Ovary (tissue), 9 donors: ENCODE data around the gene GRK1. TPM values are rescaled to one million over a fixed set of nuclear protein-coding genes. Genes with fewer than 3 reads are reported as not detected.

ENCODE experiments used
- DNase-seq, 5 donors: peaks; one replicate each; pipeline ENCODE4 v3.0.0-alpha.2; 2019 to 2020
- H3K27ac ChIP-seq, 2 donors: fragments of 200-600 bp; one replicate each; pipeline versions ENCODE4 v1.5.1 to v1.8.0; 2019 to 2022
- H3K27me3 ChIP-seq: fragments of 200-600 bp; one replicate; pipeline ENCODE4 v1.8.0; 2022
- H3K36me3 ChIP-seq: fragments of 200-600 bp; sonication (generic); one replicate; pipeline ENCODE4 v1.5.1; 2019
- H3K4me1 ChIP-seq: one replicate; pipeline ENCODE4 v1.8.1; 2013; ENCODE audit warnings: mild to moderate bottlenecking, moderate library complexity; ENCODE audit not compliant: insufficient read depth
- H3K4me3 ChIP-seq: fragments of 200-600 bp; sonication (generic); one replicate; pipeline ENCODE4 v1.5.1; 2017
- H3K9me3 ChIP-seq, 2 donors: fragments of 200-600 bp in 1 of 2; sonication (generic) in 1 of 2; one replicate each; pipeline versions ENCODE4 v1.5.1 to v1.8.1; 2013 to 2019; ENCODE audit warnings: mild to moderate bottlenecking in 1 of 2, moderate library complexity in 1 of 2
- EP300 ChIP-seq: sonication (generic); formaldehyde crosslinking; IDR thresholded peaks from one replicate; pipeline ENCODE4 v1.6.1; 2017; ENCODE audit warnings: antibody characterized with exemption
- POLR2A ChIP-seq: fragments of 450-650 bp; IDR thresholded peaks from one replicate; pipeline ENCODE4 v1.6.1; 2017; ENCODE audit warnings: antibody characterized with exemption, mild to moderate bottlenecking, moderate library complexity
- WGBS, 3 donors: extraction: QIAGEN DNeasy Blood & Tissue Kit in 1 of 3; methylation state at CpG; one replicate each; pipeline versions ENCODE4 v1.1.5 to v1.1.7; 2013 to 2017; 5-methylcytosine and 5-hydroxymethylcytosine counted together
- intact Hi-C, 4 donors: fragments of 100-400 bp; cut with DNase I; formaldehyde crosslinking; loops; one replicate each; pipeline versions ENCODE4 v1.11.0 to v1.15.1; 2022 to 2023
- polyA plus RNA-seq, 2 donors: library from polyadenylated mRNA; stranded (reverse); fragments of 200-250 nt in 1 of 2; fragments of 350-450 nt in 1 of 2; fragmentation: Illumina TruSeq in 1 of 2; extraction: RNeasy Lipid Tissue Mini Kit (QIAGEN cat#74804) in 1 of 2; gene quantifications; one replicate each; pipeline ENCODE4 v1.2.3, GENCODE V29; 2013 to 2014
- total RNA-seq, 7 donors: library from RNA; depleted of rRNA in 2 of 7; stranded (reverse); fragments of >200 nt in 2 of 7; fragmentation: NEBNext Ultra II Directional in 3 of 7; extraction: Animal tissue kit (Norgen Biotek cat#: 25700) in 3 of 7; gene quantifications; one replicate each; pipeline versions ENCODE4 v1.1.0 to v1.2.4, GENCODE V29; 2016 to 2023
- TF ChIP-seq, protein P1 (sequence below), 3 donors: fragments of 450-650 bp in 2 of 3; fragments of 200-600 bp in 1 of 3; IDR thresholded peaks; one replicate each; pipeline versions ENCODE4 v1.5.1 to v1.8.0; 2016 to 2022; ENCODE audit warnings: antibody characterized with exemption in 3 of 3, mild to moderate bottlenecking in 1 of 3
- donor health status: DM: no; HTN: no; CAD: no; lungs with moderate emphysema.
- donor health status: DM: no; HTN: no; CAD: no.
- donor health status: Bipolar disorder and iron deficiency.
- donor health status: DM: yes; HTN: yes; CAD: no.
- donor health status: DM: no; HTN: no; CAD: no.
- donor health status: DM: yes; HTN: yes; CAD: no.

GRK1 gene
- total and polyA plus RNA-seq, 9 donors = 0.02 to 0.10 (median 0.07) TPM; not detected in 6

DNA sequence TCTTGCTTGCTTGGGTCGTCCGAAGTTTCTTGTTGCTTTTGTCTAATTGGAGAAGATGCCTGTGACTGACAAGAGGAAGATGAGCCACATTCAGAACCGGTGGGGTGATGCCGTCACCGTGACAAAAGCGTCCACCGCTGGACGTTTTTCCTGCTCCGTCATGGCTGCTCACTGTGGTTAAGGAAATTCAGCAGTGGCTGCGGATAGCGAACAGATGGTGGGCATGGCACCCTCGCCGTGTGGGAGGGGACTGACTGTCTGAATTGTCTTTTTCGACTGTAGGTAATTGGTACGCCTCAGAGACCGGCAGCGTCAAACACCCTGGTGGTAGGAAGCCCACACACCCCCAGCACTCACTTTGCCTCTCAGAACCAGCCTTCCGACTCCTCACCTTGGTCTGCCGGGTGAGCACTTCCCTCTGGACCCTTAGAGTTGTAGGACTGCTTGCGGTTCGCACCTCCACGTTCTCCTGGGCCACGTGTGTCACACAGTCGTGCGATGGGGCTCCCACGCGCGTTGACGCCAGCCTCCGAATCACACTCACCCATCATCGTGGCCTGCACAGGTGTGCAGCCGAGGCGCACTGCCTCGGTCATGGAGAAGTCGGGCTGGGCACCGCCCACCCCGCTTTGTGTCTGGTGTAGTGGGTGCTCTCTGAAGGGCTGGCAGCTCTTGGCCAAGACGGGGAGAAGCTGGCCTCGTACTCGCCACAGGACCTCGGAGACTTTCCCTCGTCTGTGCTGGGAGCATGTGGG is 35.5 kb upstream of the GRK1 start:
- H3K27ac ChIP-seq = no peak overlapping the region
- H3K4me3 ChIP-seq = no peak overlapping the region
- no peaks in the 10 kb centered on the region for H3K27me3 ChIP-seq
- H3K9me3 ChIP-seq = no peaks in the 10 kb centered on the region
- DNase-seq = peak in 1 of 5 donors; percentile 21
- TF ChIP-seq EP300 = no peak
- no peak for TF ChIP-seq POLR2A
- TF ChIP-seq, protein P1, sequence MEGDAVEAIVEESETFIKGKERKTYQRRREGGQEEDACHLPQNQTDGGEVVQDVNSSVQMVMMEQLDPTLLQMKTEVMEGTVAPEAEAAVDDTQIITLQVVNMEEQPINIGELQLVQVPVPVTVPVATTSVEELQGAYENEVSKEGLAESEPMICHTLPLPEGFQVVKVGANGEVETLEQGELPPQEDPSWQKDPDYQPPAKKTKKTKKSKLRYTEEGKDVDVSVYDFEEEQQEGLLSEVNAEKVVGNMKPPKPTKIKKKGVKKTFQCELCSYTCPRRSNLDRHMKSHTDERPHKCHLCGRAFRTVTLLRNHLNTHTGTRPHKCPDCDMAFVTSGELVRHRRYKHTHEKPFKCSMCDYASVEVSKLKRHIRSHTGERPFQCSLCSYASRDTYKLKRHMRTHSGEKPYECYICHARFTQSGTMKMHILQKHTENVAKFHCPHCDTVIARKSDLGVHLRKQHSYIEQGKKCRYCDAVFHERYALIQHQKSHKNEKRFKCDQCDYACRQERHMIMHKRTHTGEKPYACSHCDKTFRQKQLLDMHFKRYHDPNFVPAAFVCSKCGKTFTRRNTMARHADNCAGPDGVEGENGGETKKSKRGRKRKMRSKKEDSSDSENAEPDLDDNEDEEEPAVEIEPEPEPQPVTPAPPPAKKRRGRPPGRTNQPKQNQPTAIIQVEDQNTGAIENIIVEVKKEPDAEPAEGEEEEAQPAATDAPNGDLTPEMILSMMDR (IDR thresholded peaks at IDR 0.05) = no peak
- intact Hi-C loops = no loop called here
- 92 to 94% (median 93%) methylated on average over 42 of the region's 42 CpGs for WGBS, 3 donors
- no peaks in the 10 kb centered on the region for H3K36me3 ChIP-seq
- no peaks in the 10 kb centered on the region for H3K4me1 ChIP-seq

DNA sequence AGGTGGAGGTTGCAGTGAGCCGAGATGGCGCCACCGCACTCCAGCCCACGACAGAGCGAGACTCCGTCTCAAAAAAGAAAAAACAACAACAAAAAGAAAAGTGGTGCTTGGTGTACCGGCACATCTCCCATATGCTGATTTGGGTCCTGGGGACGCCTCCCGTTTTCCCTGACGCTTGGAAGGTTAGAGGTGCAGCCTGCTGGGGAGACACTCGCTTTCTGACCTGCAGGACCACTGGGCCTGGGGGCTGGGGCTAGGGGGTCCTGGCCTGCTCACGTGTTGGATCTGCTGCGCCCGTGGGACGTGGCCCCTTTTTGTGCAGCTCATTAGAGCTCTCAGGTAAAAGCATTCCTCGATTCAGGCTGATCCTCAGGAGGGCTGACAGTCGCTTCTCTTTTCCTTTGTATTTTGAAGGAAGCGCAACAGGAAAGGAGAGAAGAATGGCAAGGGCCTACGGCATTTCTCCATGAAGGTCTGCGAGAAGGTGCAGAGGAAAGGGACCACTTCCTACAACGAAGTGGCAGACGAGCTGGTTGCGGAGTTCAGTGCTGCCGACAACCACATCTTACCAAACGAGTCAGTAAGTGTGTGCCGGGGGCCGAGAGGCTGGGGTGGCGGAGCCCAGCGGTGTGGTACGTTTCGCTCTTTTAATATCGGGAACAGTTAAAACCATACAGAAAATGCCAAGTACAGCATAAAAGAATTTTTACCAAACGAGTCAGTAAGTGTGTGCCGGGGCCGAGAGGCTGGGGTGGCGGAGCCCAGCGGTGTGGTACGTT is 34.1 kb upstream of the GRK1 start:
- DNase-seq = peak in 1 of 5 donors; percentile 25
- 95% methylated on average over 38 of the region's 38 CpGs for WGBS, 3 donors
- TF ChIP-seq, protein P1 (IDR thresholded peaks at IDR 0.05) = no peak
- TF ChIP-seq POLR2A (no peak), EP300 (no peak)
- H3K27me3 ChIP-seq = no peaks in the 10 kb centered on the region
- H3K27ac ChIP-seq = no peak overlapping the region
- H3K4me3 ChIP-seq = no peak overlapping the region
- no peaks in the 10 kb centered on the region for H3K9me3 ChIP-seq
- intact Hi-C loops = no loop called here
- H3K36me3 ChIP-seq = no peaks in the 10 kb centered on the region
- H3K4me1 ChIP-seq = no peaks in the 10 kb centered on the region

DNA sequence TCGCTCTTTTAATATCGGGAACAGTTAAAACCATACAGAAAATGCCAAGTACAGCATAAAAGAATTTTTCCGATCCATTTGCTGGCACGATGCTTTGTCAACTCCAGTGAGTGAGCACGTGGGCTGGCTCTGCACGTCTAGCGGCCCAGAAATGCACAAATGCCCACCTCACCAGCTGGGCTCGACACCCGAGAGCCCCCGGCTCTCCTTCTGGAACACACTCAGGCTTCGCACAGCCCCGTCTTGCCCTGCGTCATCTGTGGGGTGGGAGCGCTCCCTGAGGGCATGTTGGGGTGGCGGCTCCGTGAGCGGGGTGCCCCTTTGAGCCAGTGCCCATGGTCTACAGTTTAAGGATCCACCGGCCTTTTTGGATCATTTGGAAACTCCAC is 33.5 kb upstream of the GRK1 start:
- TF ChIP-seq, protein P1 (IDR thresholded peaks at IDR 0.05) = no peak
- no peak for TF ChIP-seq EP300
- intact Hi-C loops = no loop called here
- H3K4me3 ChIP-seq = no peak overlapping the region
- no peaks in the 10 kb centered on the region for H3K4me1 ChIP-seq
- H3K36me3 ChIP-seq = no peaks in the 10 kb centered on the region
- H3K27me3 ChIP-seq = no peaks in the 10 kb centered on the region
- H3K9me3 ChIP-seq = no peaks in the 10 kb centered on the region
- H3K27ac ChIP-seq = no peak overlapping the region
- no peak for DNase-seq
- WGBS, 3 donors = 96 to 97% (median 96%) methylated on average over 18 of the region's 18 CpGs

DNA sequence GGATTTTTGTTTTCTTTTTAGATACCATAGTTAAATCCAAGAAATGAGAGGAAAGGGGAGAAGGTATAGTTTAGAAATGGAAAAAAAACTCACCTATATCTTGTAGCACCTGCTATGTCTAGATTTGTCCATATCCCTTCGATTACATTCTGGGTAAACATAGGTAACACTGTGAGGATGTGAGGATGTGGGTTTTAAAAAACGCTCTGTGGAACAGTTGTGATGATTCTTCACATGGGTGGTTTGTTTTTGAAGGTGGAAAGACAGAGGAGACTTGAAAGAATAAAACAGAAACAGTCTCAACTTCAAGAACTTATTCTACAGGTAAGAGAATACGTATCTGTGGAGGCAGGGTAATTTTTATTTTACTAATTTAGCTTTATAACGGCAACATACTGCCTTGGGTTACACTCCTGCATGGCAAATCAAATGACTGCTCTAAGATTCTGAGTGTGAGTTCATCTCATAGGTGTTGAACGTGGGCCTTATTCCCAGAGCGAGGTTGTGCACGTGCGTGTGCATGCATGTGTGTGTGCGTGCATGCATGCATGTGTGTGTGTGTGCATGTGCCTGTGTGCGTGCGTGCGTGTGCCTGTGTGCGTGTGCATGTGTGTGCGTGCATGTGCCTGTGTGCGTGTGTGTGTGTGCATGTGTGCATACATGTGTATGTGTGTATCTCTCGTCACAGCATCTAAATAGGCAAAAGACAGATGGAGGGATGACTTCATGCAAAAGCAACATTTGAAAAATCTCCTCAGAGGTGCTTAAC is 32.6 kb upstream of the GRK1 start:
- no peak for DNase-seq

More for the DNA sequence above, 32.6 kb upstream of the GRK1 start:
- WGBS, 3 donors = 94% methylated on average over 16 of the region's 16 CpGs
- TF ChIP-seq POLR2A (no peak), EP300 (no peak)
- TF ChIP-seq, protein P1 (IDR thresholded peaks at IDR 0.05) = no peak
- Histone ChIP-seq H3K4me1 (no peaks in the 10 kb centered on the region), H3K9me3 (no peaks in the 10 kb centered on the region), H3K4me3 (no peak overlapping the region), H3K36me3 (no peaks in the 10 kb centered on the region), H3K27me3 (no peaks in the 10 kb centered on the region), H3K27ac (no peak overlapping the region)
- intact Hi-C loops = no loop called here
